GM23338 (cell line): ENCODE results near the gene KLHDC8B. TPM values are rescaled to one million over a fixed set of nuclear protein-coding genes. Genes with fewer than 3 reads are reported as not detected.

Source experiments
- ATAC-seq: fragments of 200-7000 bp; cut with Tn5 transposase; 3 replicates; pipeline ENCODE4 v1.9.1; 2020
- DNase-seq: peaks from one replicate; pipeline ENCODE4 v3.0.0-alpha.2; 2015; ENCODE audit warnings: low spot score
- H2AFZ ChIP-seq: fragments of 200-600 bp; sonication (generic); 2 replicates; pipeline ENCODE4 v1.8.0; 2016; ENCODE audit warnings: antibody characterized with exemption, mild to moderate bottlenecking, moderate library complexity
- H3F3A ChIP-seq: fragments of 200-600 bp; sonication (generic); replicated peaks from 2 replicates; pipeline ENCODE4 v1.8.0; 2017; ENCODE audit warnings: antibody characterized with exemption, mixed run types, low read depth
- H3K27ac ChIP-seq: fragments of 200-600 bp; sonication (generic); 2 replicates; pipeline ENCODE4 v1.6.1; 2016; ENCODE audit warnings: low read depth
- H3K27me3 ChIP-seq: fragments of 200-600 bp; sonication (generic); 2 replicates; pipeline ENCODE4 v1.8.0; 2016; ENCODE audit warnings: mild to moderate bottlenecking, mixed run types, moderate library complexity; ENCODE audit not compliant: insufficient read depth
- H3K36me3 ChIP-seq: fragments of 200-600 bp; sonication (generic); 2 replicates; pipeline ENCODE4 v1.8.0; 2016; ENCODE audit warnings: mild to moderate bottlenecking; ENCODE audit not compliant: insufficient read depth
- H3K4me1 ChIP-seq: fragments of 200-600 bp; sonication (generic); 2 replicates; pipeline ENCODE4 v1.8.0; 2016; ENCODE audit warnings: mild to moderate bottlenecking, moderate library complexity; ENCODE audit not compliant: insufficient read depth
- H3K4me2 ChIP-seq: fragments of 200-600 bp; sonication (generic); 2 replicates; pipeline ENCODE4 v1.7.1; 2017; ENCODE audit warnings: mixed run types
- H3K4me3 ChIP-seq: fragments of 200-600 bp; sonication (generic); 2 replicates; pipeline ENCODE4 v1.6.1; 2016; ENCODE audit warnings: mixed run types
- H3K79me2 ChIP-seq: fragments of 200-600 bp; sonication (generic); replicated peaks from 2 replicates; pipeline ENCODE4 v1.8.0; 2017; ENCODE audit warnings: mild to moderate bottlenecking; ENCODE audit not compliant: insufficient read depth
- H3K9me2 ChIP-seq: fragments of 200-600 bp; sonication (generic); 2 replicates; pipeline ENCODE4 v1.8.0; 2017; ENCODE audit not compliant: insufficient read depth
- H4K20me1 ChIP-seq: fragments of 200-600 bp; sonication (generic); replicated peaks from 2 replicates; pipeline ENCODE4 v1.8.0; 2017; ENCODE audit warnings: mild to moderate bottlenecking; ENCODE audit not compliant: insufficient read depth
- H3K27ac Mint-ChIP-seq: 2 replicates; pipeline ENCODE4 v1.8.0; 2020; ENCODE audit warnings: inconsistent platforms, mild to moderate bottlenecking, moderate library complexity, mixed read lengths
- H3K27me3 Mint-ChIP-seq: 3 replicates; pipeline ENCODE4 v1.8.0; 2022; ENCODE audit warnings: low read depth, mild to moderate bottlenecking, moderate library complexity, mixed read lengths, inconsistent platforms; ENCODE audit not compliant: insufficient read depth, poor library complexity
- H3K36me3 Mint-ChIP-seq: 3 replicates; pipeline ENCODE4 v1.8.0; 2021; ENCODE audit warnings: low read depth, mild to moderate bottlenecking, inconsistent platforms, moderate library complexity, mixed read lengths
- H3K4me1 Mint-ChIP-seq: 3 replicates; pipeline ENCODE4 v1.8.0; 2020; ENCODE audit warnings: mild to moderate bottlenecking, inconsistent platforms, mixed read lengths
- H3K4me3 Mint-ChIP-seq: 3 replicates; pipeline ENCODE4 v1.8.0; 2021; ENCODE audit warnings: moderate library complexity, mild to moderate bottlenecking, inconsistent platforms, mixed read lengths
- H3K9me3 Mint-ChIP-seq: 3 replicates; pipeline ENCODE4 v1.8.0; 2020; ENCODE audit warnings: moderate library complexity, mild to moderate bottlenecking, inconsistent platforms, mixed read lengths
- CREB1 ChIP-seq: fragments of 250-450 bp; sonication (Bioruptor Pico); IDR thresholded peaks from 2 replicates; pipeline ENCODE4 v1.5.0; 2020; ENCODE audit warnings: low read depth, mild to moderate bottlenecking, moderate library complexity
- CTCF ChIP-seq, 2 experiments: fragments of 200-600 bp in 1 of 2; sonication (generic) in 1 of 2; conservative IDR thresholded peaks; 2 replicates each; pipeline versions ENCODE4 v1.5.1 to v1.6.1; 2016 to 2017; ENCODE audit warnings: antibody characterized with exemption in 2 of 2, low read depth in 2 of 2, mild to moderate bottlenecking in 2 of 2, moderate library complexity in 1 of 2
- ETS1 ChIP-seq: IDR thresholded peaks from 2 replicates; pipeline ENCODE4 v1.6.1; 2016; ENCODE audit warnings: antibody characterized with exemption
- EZH2 ChIP-seq: fragments of 200-600 bp; sonication (generic); IDR thresholded peaks from one replicate; pipeline ENCODE4 v1.8.0; 2017; ENCODE audit warnings: antibody characterized with exemption, mild to moderate bottlenecking, low read depth; ENCODE audit not compliant: unreplicated experiment
- EZH2phosphoT487 ChIP-seq: fragments of 200-600 bp; sonication (generic); IDR thresholded peaks from one replicate; pipeline ENCODE4 v1.8.1; 2018; ENCODE audit warnings: antibody characterized with exemption; ENCODE audit not compliant: unreplicated experiment
- JUNB ChIP-seq: IDR thresholded peaks from one replicate; pipeline ENCODE4 v1.6.1; 2016; ENCODE audit warnings: antibody characterized with exemption; ENCODE audit not compliant: unreplicated experiment
- NANOG ChIP-seq: IDR thresholded peaks from 2 replicates; pipeline ENCODE4 v1.6.1; 2016; ENCODE audit warnings: antibody characterized with exemption, borderline replicate concordance
- POLR2AphosphoS5 ChIP-seq: IDR thresholded peaks from 2 replicates; pipeline ENCODE4 v1.6.1; 2016; ENCODE audit warnings: antibody characterized with exemption, low read depth
- STAT1 ChIP-seq: IDR thresholded peaks from one replicate; pipeline ENCODE4 v1.6.1; 2016; ENCODE audit warnings: antibody characterized with exemption; ENCODE audit not compliant: unreplicated experiment
- ZNF114 ChIP-seq: fragments of 250-450 bp; sonication (Bioruptor Pico); IDR thresholded peaks from 2 replicates; pipeline ENCODE4 v1.5.0; 2020; ENCODE audit warnings: mild to moderate bottlenecking, moderate library complexity
- ZNF331 ChIP-seq: fragments of 250-450 bp; sonication (Bioruptor Pico); IDR thresholded peaks from 2 replicates; pipeline ENCODE4 v1.5.0; 2020; ENCODE audit warnings: low read depth, mild to moderate bottlenecking, moderate library complexity
- ZNF462 ChIP-seq: fragments of 250-450 bp; sonication (Bioruptor Pico); IDR thresholded peaks from 2 replicates; pipeline ENCODE4 v1.5.0; 2020; ENCODE audit warnings: mild to moderate bottlenecking, moderate library complexity
- long read RNA-seq: library from polyadenylated mRNA; unstranded; transcript quantifications from one replicate; pipeline ENCODE4 v2.0.0, GENCODE V29; 2020; ENCODE audit not compliant: unreplicated experiment
- polyA plus RNA-seq: library from polyadenylated mRNA; unstranded; fragments of >200 nt; fragmentation: Nextera tagmentation; extraction: Ambion mirVana; gene quantifications from 2 replicates; pipeline ENCODE4 v1.2.1, GENCODE V29; 2016
- total RNA-seq: library from RNA; depleted of rRNA; stranded (reverse); fragments of >200 nt; shearing (Covaris generic); gene quantifications from 2 replicates; pipeline ENCODE4 v1.2.3, GENCODE V29; 2014; rRNA removed
- TF ChIP-seq, protein P1 (sequence below): IDR thresholded peaks from one replicate; pipeline ENCODE4 v1.6.1; 2018; ENCODE audit warnings: antibody characterized with exemption; ENCODE audit not compliant: unreplicated experiment

KLHDC8B gene
- 11.1 and 15.0 TPM in 2 replicates for total RNA-seq
- polyA plus RNA-seq: 4.7 and 5.5 TPM in 2 replicates
- long read RNA-seq, transcript KLHDC8B-201 (6 exons, 1,959 nt): major isoform, 14 of 20 reads
- long read RNA-seq, partial matches to known transcripts: 1 of 20 reads
- long read RNA-seq, other reads (novel, unspliced or antisense): 5 of 20 reads

- peaks cover 9% of the 10 kb centered on the region for H3K27me3 Mint-ChIP-seq
- peak within 1 kb of the TSS; percentile 82 for H3K4me3 Mint-ChIP-seq
- Histone ChIP-seq H4K20me1 (no peaks in the 10 kb centered on the region), H3F3A (no peaks in the 10 kb centered on the region), H3K27ac (no peak within 1 kb of the TSS), H3K4me1 (peaks cover 15% of the 10 kb centered on the region), H3K79me2 (no peaks in the 10 kb centered on the region), H3K27me3 (no peaks in the 10 kb centered on the region), H3K9me2 (peaks cover 8% of the 10 kb centered on the region; the same call in 1 of the 2 replicates), H3K4me3 (peak within 1 kb of the TSS; percentile 85), H3K4me2 (peak within 1 kb of the TSS; percentile 96), H2AFZ (peak within 1 kb of the TSS; percentile 99), H3K36me3 (no peaks in the 10 kb centered on the region)
- H3K4me1 Mint-ChIP-seq: peaks cover 25% of the 10 kb centered on the region
- DNase-seq: peak; percentile 93
- ATAC-seq: peak; percentile 88
- H3K9me3 Mint-ChIP-seq: no peaks in the 10 kb centered on the region
- peaks cover 2% of the 10 kb centered on the region; the same call in 1 of the 3 replicates for H3K36me3 Mint-ChIP-seq
- peak within 1 kb of the TSS; percentile 80 for H3K27ac Mint-ChIP-seq
- TF ChIP-seq, protein P1, sequence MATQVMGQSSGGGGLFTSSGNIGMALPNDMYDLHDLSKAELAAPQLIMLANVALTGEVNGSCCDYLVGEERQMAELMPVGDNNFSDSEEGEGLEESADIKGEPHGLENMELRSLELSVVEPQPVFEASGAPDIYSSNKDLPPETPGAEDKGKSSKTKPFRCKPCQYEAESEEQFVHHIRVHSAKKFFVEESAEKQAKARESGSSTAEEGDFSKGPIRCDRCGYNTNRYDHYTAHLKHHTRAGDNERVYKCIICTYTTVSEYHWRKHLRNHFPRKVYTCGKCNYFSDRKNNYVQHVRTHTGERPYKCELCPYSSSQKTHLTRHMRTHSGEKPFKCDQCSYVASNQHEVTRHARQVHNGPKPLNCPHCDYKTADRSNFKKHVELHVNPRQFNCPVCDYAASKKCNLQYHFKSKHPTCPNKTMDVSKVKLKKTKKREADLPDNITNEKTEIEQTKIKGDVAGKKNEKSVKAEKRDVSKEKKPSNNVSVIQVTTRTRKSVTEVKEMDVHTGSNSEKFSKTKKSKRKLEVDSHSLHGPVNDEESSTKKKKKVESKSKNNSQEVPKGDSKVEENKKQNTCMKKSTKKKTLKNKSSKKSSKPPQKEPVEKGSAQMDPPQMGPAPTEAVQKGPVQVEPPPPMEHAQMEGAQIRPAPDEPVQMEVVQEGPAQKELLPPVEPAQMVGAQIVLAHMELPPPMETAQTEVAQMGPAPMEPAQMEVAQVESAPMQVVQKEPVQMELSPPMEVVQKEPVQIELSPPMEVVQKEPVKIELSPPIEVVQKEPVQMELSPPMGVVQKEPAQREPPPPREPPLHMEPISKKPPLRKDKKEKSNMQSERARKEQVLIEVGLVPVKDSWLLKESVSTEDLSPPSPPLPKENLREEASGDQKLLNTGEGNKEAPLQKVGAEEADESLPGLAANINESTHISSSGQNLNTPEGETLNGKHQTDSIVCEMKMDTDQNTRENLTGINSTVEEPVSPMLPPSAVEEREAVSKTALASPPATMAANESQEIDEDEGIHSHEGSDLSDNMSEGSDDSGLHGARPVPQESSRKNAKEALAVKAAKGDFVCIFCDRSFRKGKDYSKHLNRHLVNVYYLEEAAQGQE: no peak
- TF ChIP-seq ZNF462 (CRISPR knock-in tag) (no peak), ZNF114 (CRISPR knock-in tag) (no peak), EZH2 (no peak), NANOG (no peak), JUNB (no peak), EZH2phosphoT487 (no peak), STAT1 (no peak), ZNF331 (no peak), CREB1 (CRISPR knock-in tag) (0 out of 2 replicates have a peak, but pooled peaks have one; percentile 16), POLR2AphosphoS5 (peak; percentile 69), ETS1 (no peak), CTCF (conservative IDR thresholded peaks at IDR 0.05; ENCODE audit: low read depth in 2 of 2) (peak; percentile 92 to 93)
Observed at GRCh38 chr3:49171119-49171774, at the start of gene KLHDC8B. KLHDC8B (plus strand) TSS chr3:49171598; CDS start chr3:49172770, 1,172 bp downstream.
